Mesenchymal stem cell (in vitro differentiated cells and primary cell): ENCODE data around the gene ITGB3.
"Not testable (repeated sequence)": the region's sequence is repeated elsewhere in the genome, so short reads cannot be mapped to it uniquely, and the experiment has no call there.

Experiments used
- DNase-seq: peaks from one replicate; pipeline ENCODE4 v3.0.0-alpha.2; 2013
- H2AFZ ChIP-seq: one replicate; pipeline ENCODE4 v1.6.1; 2013; ENCODE audit warnings: low read depth, mild to moderate bottlenecking, control low read depth, inconsistent platforms, low read length, moderate library complexity
- H2AK5ac ChIP-seq: 2 replicates; pipeline ENCODE4 v1.6.1; 2013; ENCODE audit warnings: low read length, moderate library complexity, mild to moderate bottlenecking, inconsistent platforms; ENCODE audit not compliant: severe bottlenecking
- H2BK120ac ChIP-seq: one replicate; pipeline ENCODE4 v1.6.1; 2013; ENCODE audit warnings: low read depth, mild to moderate bottlenecking, inconsistent platforms, low read length, moderate library complexity
- H2BK12ac ChIP-seq, 2 experiments: one replicate each; pipeline ENCODE4 v1.6.1; 2013; ENCODE audit warnings: inconsistent platforms in 2 of 2, low read length in 2 of 2, mild to moderate bottlenecking in 2 of 2, moderate library complexity in 2 of 2, control low read depth in 1 of 2
- H2BK15ac ChIP-seq: one replicate; pipeline ENCODE4 v1.6.1; 2013; ENCODE audit warnings: mild to moderate bottlenecking, low read depth, inconsistent platforms; ENCODE audit not compliant: poor library complexity, severe bottlenecking
- H2BK5ac ChIP-seq: 2 replicates; pipeline ENCODE4 v1.6.1; 2013; ENCODE audit warnings: low read depth, mild to moderate bottlenecking, low read length, control low read depth, inconsistent platforms; ENCODE audit not compliant: poor library complexity, severe bottlenecking
- H3K14ac ChIP-seq, 2 experiments: one replicate each; pipeline ENCODE4 v1.6.1; 2013; ENCODE audit warnings: inconsistent platforms in 2 of 2, low read length in 2 of 2, control low read depth in 1 of 2, mild to moderate bottlenecking in 1 of 2, moderate library complexity in 1 of 2
- H3K18ac ChIP-seq, 2 experiments: one replicate each; pipeline ENCODE4 v1.6.1; 2013; ENCODE audit warnings: inconsistent platforms in 2 of 2, low read length in 2 of 2, control low read depth in 1 of 2, low read depth in 1 of 2, mild to moderate bottlenecking in 1 of 2
- H3K23ac ChIP-seq, 2 experiments: one replicate each; pipeline ENCODE4 v1.6.1; 2013; ENCODE audit warnings: inconsistent platforms in 2 of 2, low read length in 2 of 2, mild to moderate bottlenecking in 2 of 2, moderate library complexity in 2 of 2, control low read depth in 1 of 2
- H3K27ac ChIP-seq: 2 replicates; pipeline ENCODE4 v1.5.1; 2013; ENCODE audit warnings: mild to moderate bottlenecking, moderate library complexity, low read length, control low read depth, inconsistent platforms; ENCODE audit not compliant: poor library complexity, severe bottlenecking
- H3K27me3 ChIP-seq, 2 experiments: 2 replicates each; pipeline versions ENCODE4 v1.6.1 to v1.7.0; 2013; ENCODE audit warnings: low read length in 2 of 2, mild to moderate bottlenecking in 2 of 2, moderate library complexity in 2 of 2, control low read depth in 1 of 2, inconsistent platforms in 1 of 2; ENCODE audit not compliant: control insufficient read depth in 1 of 2, insufficient read depth in 1 of 2
- H3K36me3 ChIP-seq, 2 experiments: 2 replicates each; pipeline versions ENCODE4 v1.6.1 to v1.7.0; 2013; ENCODE audit warnings: low read length in 2 of 2, control low read depth in 1 of 2, inconsistent platforms in 1 of 2, low read depth in 1 of 2, mild to moderate bottlenecking in 1 of 2; ENCODE audit not compliant: insufficient read depth in 2 of 2, control insufficient read depth in 1 of 2
- H3K4ac ChIP-seq, 2 experiments: one replicate each; pipeline ENCODE4 v1.6.1; 2013; ENCODE audit warnings: inconsistent platforms in 2 of 2, low read length in 2 of 2, mild to moderate bottlenecking in 2 of 2, moderate library complexity in 2 of 2, control low read depth in 1 of 2, low read depth in 1 of 2
- H3K4me1 ChIP-seq: 2 replicates; pipeline ENCODE4 v1.6.1; 2013; ENCODE audit warnings: low read depth, low read length, control low read depth; ENCODE audit not compliant: control insufficient read depth, insufficient read depth
- H3K4me2 ChIP-seq: 2 replicates; pipeline ENCODE4 v1.6.1; 2013; ENCODE audit warnings: low read length, mild to moderate bottlenecking, inconsistent platforms; ENCODE audit not compliant: poor library complexity, severe bottlenecking
- H3K4me3 ChIP-seq, 2 experiments: 2 replicates each; pipeline versions ENCODE4 v1.5.1 to v1.7.0; 2013; ENCODE audit warnings: low read length in 2 of 2, mild to moderate bottlenecking in 2 of 2, control low read depth in 1 of 2, low read depth in 1 of 2; ENCODE audit not compliant: insufficient read depth in 1 of 2
- H3K79me1 ChIP-seq: replicated peaks from 2 replicates; pipeline ENCODE4 v1.6.1; 2013; ENCODE audit warnings: mild to moderate bottlenecking, control low read depth, low read length, inconsistent platforms; ENCODE audit not compliant: poor library complexity, severe bottlenecking
- H3K9ac ChIP-seq: 2 replicates; pipeline ENCODE4 v1.7.0; 2013; ENCODE audit warnings: mild to moderate bottlenecking, low read length, moderate library complexity
- H3K9me3 ChIP-seq: 2 replicates; pipeline ENCODE4 v1.7.0; 2013; ENCODE audit warnings: mild to moderate bottlenecking, low read length; ENCODE audit not compliant: control insufficient read depth
- H4K8ac ChIP-seq: one replicate; pipeline ENCODE4 v1.6.1; 2013; ENCODE audit warnings: inconsistent platforms, mild to moderate bottlenecking, low read length, moderate library complexity
- H4K91ac ChIP-seq: one replicate; pipeline ENCODE4 v1.6.1; 2013; ENCODE audit warnings: mild to moderate bottlenecking, low read length, inconsistent platforms
- WGBS: methylation state at CpG from one replicate; pipeline ENCODE4 v1.1.7; 2013; ENCODE audit warnings: mixed read lengths; 5-methylcytosine and 5-hydroxymethylcytosine counted together

The ITGB3 gene

GRCh38 chr17:47213540-47213939, 40.1 kb upstream of the ITGB3 start:
- no peak overlapping the region for H2BK15ac ChIP-seq
- no peak overlapping the region for H2AK5ac ChIP-seq
- no peak for DNase-seq
- H3K4me1 ChIP-seq, result peaks cover 12% of the 10 kb centered on the region
- no peak overlapping the region for H3K18ac ChIP-seq
- H3K27me3 ChIP-seq, result no peaks in the 10 kb centered on the region
- H2BK120ac ChIP-seq, result no peak overlapping the region
- no peak overlapping the region for H3K4ac ChIP-seq
- no peaks in the 10 kb centered on the region for H3K9me3 ChIP-seq
- no peak overlapping the region for H2BK5ac ChIP-seq
- no peak overlapping the region for H3K4me2 ChIP-seq
- no peak overlapping the region for H4K8ac ChIP-seq
- H3K9ac ChIP-seq, result no peak overlapping the region
- no peak overlapping the region for H2AFZ ChIP-seq
- H2BK12ac ChIP-seq, result no peak overlapping the region
- H3K4me3 ChIP-seq, result no peak overlapping the region
- no peaks in the 10 kb centered on the region for H3K79me1 ChIP-seq
- H3K27ac ChIP-seq, result no peak overlapping the region
- H3K23ac ChIP-seq, result no peak overlapping the region
- H3K36me3 ChIP-seq, result no peaks in the 10 kb centered on the region
- H3K14ac ChIP-seq, result no peak overlapping the region
- 68% methylated on average over 2 of the region's 4 CpGs for WGBS
- H4K91ac ChIP-seq, result no peak overlapping the region

DNA sequence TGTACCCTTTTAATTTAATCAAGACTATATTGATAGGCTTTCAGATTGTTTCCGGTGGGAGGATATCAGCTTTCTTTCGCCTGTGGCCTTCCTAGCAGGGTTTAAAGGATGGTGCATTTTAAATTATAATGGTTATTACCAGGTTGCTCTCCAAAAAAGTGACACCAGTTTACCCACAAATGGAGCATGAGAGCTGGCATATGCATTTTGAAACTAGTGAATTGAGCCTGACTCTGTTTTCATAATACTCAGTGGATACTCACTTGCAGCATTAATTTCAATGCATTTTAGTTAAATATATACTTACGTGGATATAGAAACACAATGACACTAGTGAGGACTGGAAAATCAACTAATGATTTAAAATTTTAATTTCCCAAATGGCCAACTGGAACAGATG, 38.7 kb upstream of the ITGB3 start:
- 100% methylated on average over 3 of the region's 3 CpGs for WGBS
- Histone ChIP-seq H3K23ac (no peak overlapping the region), H4K8ac (no peak overlapping the region), H3K14ac (no peak overlapping the region), H2BK15ac (no peak overlapping the region), H2BK5ac (no peak overlapping the region), H3K4me1 (peaks cover 5% of the 10 kb centered on the region), H2BK12ac (no peak overlapping the region), H3K4me2 (no peak overlapping the region), H4K91ac (no peak overlapping the region), H2BK120ac (no peak overlapping the region), H2AFZ (no peak overlapping the region), H3K27me3 (no peaks in the 10 kb centered on the region), H3K4ac (no peak overlapping the region), H3K9me3 (no peaks in the 10 kb centered on the region), H3K18ac (no peak overlapping the region), H3K4me3 (no peak overlapping the region), H3K79me1 (no peaks in the 10 kb centered on the region), H3K27ac (no peak overlapping the region), H3K36me3 (no peaks in the 10 kb centered on the region), H3K9ac (no peak overlapping the region), H2AK5ac (no peak overlapping the region)
- no peak for DNase-seq

- not testable (repeated sequence) for H3K27me3 ChIP-seq, H2AFZ ChIP-seq, H3K14ac ChIP-seq, H3K4me3 ChIP-seq, H2BK12ac ChIP-seq, H2BK15ac ChIP-seq, H3K23ac ChIP-seq, H2BK5ac ChIP-seq, H3K27ac ChIP-seq, H4K91ac ChIP-seq, H3K79me1 ChIP-seq, H3K36me3 ChIP-seq, H3K4ac ChIP-seq, H3K4me1 ChIP-seq, H4K8ac ChIP-seq, H3K9me3 ChIP-seq, H2AK5ac ChIP-seq, H3K9ac ChIP-seq, H2BK120ac ChIP-seq, DNase-seq, H3K18ac ChIP-seq, H3K4me2 ChIP-seq
- WGBS, result 99% methylated on average over 4 of the region's 4 CpGs
Measured at GRCh38 chr17:47216821-47217220, 36.8 kb upstream of the ITGB3 start.

GRCh38 chr17:47217279-47217678, 36.3 kb upstream of the ITGB3 start:
- not testable (repeated sequence) for H3K4me2 ChIP-seq, H3K36me3 ChIP-seq, H2AK5ac ChIP-seq, H3K27me3 ChIP-seq, H2BK120ac ChIP-seq, H3K9me3 ChIP-seq, DNase-seq, H3K14ac ChIP-seq, H3K18ac ChIP-seq, H3K4me1 ChIP-seq, H3K27ac ChIP-seq, H3K23ac ChIP-seq, H4K91ac ChIP-seq, H3K9ac ChIP-seq, H3K4ac ChIP-seq, H4K8ac ChIP-seq, H2BK5ac ChIP-seq, H2BK12ac ChIP-seq, H3K4me3 ChIP-seq, H3K79me1 ChIP-seq, H2BK15ac ChIP-seq, H2AFZ ChIP-seq
- WGBS, result no CpG with 5 or more reads among the region's 2 CpGs
